GM19328 (cell line): Measurements from ENCODE around the gene ACTR1A.

Experiments
- ATAC-seq: cut with Tn5 transposase; IDR thresholded peaks from one replicate; pipeline ENCODE4 v1.9.1; 2021; ENCODE audit warnings: mild to moderate bottlenecking, moderate library complexity; ENCODE audit not compliant: unreplicated experiment

The ACTR1A gene

DNA sequence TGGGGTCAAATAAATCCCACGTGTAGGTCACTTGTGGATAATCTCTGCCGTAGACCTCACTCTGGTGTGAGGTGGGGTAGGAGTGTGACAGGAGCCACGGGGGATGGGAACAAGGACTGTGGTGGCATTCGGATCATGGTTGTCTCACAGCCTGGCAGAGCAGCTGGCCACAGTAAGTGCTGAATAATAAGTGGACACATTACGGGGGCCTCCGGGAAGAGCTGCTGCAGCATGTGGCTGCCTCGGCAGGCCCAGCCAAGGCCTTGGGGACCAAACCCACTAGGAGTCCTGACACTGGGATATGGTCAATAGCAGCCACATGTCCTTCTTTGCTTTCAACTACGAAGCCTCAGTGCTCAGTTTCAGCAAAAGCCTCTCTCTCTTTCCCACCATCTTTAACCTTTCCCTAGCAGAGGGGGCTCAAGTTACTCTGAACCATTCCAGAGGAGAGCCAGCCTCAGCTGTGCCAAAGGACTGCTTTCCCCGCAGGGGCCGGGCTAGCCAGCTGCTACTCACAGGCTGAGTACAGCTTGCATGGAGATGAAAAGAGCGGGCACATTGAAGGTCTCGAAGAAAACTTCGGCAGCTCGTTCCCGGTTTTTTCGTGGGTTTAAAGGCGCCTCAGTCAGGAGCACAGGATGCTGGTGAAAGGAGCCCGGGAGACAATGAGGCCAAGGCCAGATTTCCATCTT, 17.3 kb downstream of the ACTR1A start:
- ATAC-seq: no peak

DNA sequence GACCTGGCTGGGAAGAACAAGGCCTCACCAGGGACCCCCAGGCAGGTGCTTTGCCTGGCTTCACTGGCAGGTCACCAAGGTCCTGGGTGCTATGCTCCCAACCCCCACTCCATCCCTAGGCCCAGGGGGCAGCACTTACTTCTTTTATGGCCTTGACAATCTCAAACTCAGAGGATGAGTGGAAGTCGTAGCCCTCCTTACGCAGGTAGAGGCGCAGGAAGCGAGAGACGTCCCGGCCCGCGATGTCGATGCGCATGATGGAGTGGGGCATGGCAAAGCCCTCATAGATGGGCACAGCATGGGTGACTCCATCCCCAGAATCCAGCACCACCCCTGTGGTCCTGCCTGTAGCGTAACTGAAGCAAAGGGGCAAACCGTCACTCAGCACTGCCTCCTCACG, 18.5 kb downstream of the ACTR1A start:
- no peak for ATAC-seq

DNA sequence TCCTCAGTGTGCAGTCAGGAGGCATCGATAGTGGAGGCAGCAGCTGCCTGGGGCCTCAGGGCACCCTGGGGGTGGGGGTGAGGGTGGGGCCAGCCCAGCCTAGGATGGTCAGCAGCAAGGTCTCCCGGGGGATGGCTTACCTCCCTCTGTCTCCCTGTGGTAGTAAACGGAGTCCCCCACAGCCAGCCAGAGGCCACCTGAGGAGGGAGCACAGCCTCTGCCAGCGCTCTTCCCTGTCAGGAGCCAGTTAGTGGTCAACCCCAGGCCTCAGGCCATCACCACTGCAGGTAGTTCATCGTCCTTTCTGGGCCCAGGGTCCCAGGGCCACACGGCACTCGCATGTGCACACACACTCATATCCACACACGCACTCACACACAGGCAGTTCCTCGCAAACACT, 22.1 kb downstream of the ACTR1A start:
- ATAC-seq: no peak

- no peak for ATAC-seq
These were observed 22.9 kb downstream of the ACTR1A start for GRCh38 chr10:102479651-102480050.

- ATAC-seq: no peak
These were observed 25.9 kb downstream of the ACTR1A start for GRCh38 chr10:102476466-102477141.

DNA sequence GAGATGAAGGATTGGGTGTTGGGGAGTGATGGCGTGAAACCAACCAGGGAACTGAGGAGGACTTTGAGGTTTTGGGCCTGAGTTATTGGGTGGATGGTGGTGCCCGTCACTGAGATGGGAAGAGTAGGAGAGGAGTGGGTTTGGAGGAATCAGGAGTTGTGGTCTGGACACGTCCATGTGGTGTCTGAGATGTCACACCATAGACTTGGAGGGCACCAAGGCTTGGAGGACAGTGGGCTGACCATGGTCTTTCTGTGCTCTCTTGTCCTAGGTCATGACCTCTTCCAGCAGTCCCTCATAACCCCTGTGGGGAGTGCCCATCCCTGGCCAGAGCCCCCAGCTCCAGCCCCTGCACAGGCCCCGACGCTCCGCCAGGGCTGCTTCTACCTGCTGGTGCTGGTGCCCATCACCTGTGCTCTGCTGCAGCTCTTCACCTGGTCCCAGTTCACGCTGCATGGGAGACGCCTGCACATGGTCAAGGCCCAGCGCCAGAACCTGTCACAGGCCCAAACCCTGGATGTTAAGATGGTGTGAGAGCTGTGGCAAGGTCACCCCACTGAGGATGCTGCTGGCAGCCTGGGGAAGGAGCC, 27.0 kb downstream of the ACTR1A start:
- ATAC-seq: no peak

- no peak for ATAC-seq
These were observed 28.8 kb downstream of the ACTR1A start for GRCh38 chr10:102473445-102474331.

GRCh38 chr10:102470579-102471546, 31.6 kb downstream of the ACTR1A start:
- no peak for ATAC-seq

- no peak for ATAC-seq
These were observed 33.8 kb downstream of the ACTR1A start for GRCh38 chr10:102468683-102469082.

GRCh38 chr10:102467971-102468438, 34.5 kb downstream of the ACTR1A start:
- no peak for ATAC-seq

GRCh38 chr10:102467318-102467717, 35.2 kb downstream of the ACTR1A start:
- no peak for ATAC-seq

GRCh38 chr10:102465466-102465865, 37.0 kb downstream of the ACTR1A start:
- no peak for ATAC-seq

- no peak for ATAC-seq
These were observed 38.5 kb downstream of the ACTR1A start for GRCh38 chr10:102463983-102464382.

GRCh38 chr10:102462512-102463054, 39.9 kb downstream of the ACTR1A start:
- no peak for ATAC-seq

GRCh38 chr10:102461187-102462054, 41.1 kb downstream of the ACTR1A start:
- peak; percentile 78 for ATAC-seq

DNA sequence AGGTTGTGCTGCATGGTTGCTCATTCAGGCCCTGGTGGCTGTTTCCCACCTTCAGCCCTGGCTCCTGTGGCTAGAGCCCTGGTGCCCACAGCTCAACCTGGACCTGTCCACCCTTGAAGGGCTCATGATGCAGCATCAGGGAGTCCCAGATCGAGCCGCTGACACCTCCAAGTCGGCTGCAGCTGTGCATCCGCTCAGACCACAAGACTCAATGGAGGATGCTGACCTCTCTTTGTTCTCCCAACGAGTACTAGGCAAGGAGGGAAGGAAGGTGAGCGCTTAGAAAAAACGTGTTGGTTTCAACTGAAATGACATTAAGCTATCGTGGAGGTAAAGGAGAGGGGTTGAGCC, 41.7 kb downstream of the ACTR1A start:
- no peak for ATAC-seq

GRCh38 chr10:102458656-102459055, 43.9 kb downstream of the ACTR1A start:
- ATAC-seq: no peak

GRCh38 chr10:102457591-102458150, 44.8 kb downstream of the ACTR1A start:
- no peak for ATAC-seq
